H9 (cell line): ENCODE data around the gene HOXB1. TPM values are rescaled to one million over a fixed set of nuclear protein-coding genes. Genes with fewer than 3 reads are reported as not detected.

Experiments
- DNase-seq: peaks from one replicate; pipeline ENCODE4 v3.0.0-alpha.2; 2017
- H2AFZ ChIP-seq: one replicate; pipeline ENCODE4 v1.6.1; 2013; ENCODE audit warnings: mild to moderate bottlenecking, low read length, control low read depth, moderate library complexity
- H2AK5ac ChIP-seq: 2 replicates; pipeline ENCODE4 v1.6.1; 2013; ENCODE audit warnings: low read length, control low read depth, mixed read lengths; ENCODE audit not compliant: insufficient read length
- H2BK120ac ChIP-seq: one replicate; pipeline ENCODE4 v1.6.1; 2013; ENCODE audit warnings: low read depth, mild to moderate bottlenecking, low read length, control low read depth, inconsistent platforms; ENCODE audit not compliant: poor library complexity, severe bottlenecking
- H2BK12ac ChIP-seq: 2 replicates; pipeline ENCODE4 v1.6.1; 2013; ENCODE audit warnings: low read length, control low read depth, mixed read lengths, low read depth; ENCODE audit not compliant: insufficient read length
- H2BK15ac ChIP-seq: 2 replicates; pipeline ENCODE4 v1.6.1; 2013; ENCODE audit warnings: low read depth, low read length, control low read depth
- H2BK20ac ChIP-seq: one replicate; pipeline ENCODE4 v1.6.1; 2013; ENCODE audit warnings: low read depth, mild to moderate bottlenecking, low read length, control low read depth, inconsistent platforms; ENCODE audit not compliant: poor library complexity, severe bottlenecking
- H2BK5ac ChIP-seq: 2 replicates; pipeline ENCODE4 v1.6.1; 2013; ENCODE audit warnings: low read length, control low read depth, mixed read lengths; ENCODE audit not compliant: insufficient read length
- H3K14ac ChIP-seq: 2 replicates; pipeline ENCODE4 v1.6.1; 2013; ENCODE audit warnings: low read length, control low read depth; ENCODE audit not compliant: insufficient read depth
- H3K18ac ChIP-seq: 2 replicates; pipeline ENCODE4 v1.6.1; 2013; ENCODE audit warnings: low read depth, mild to moderate bottlenecking, mixed read lengths, low read length, control low read depth; ENCODE audit not compliant: insufficient read length
- H3K23ac ChIP-seq: 2 replicates; pipeline ENCODE4 v1.6.1; 2013; ENCODE audit warnings: low read length, control low read depth, mixed read lengths, low read depth; ENCODE audit not compliant: insufficient read length
- H3K23me2 ChIP-seq: 2 replicates; pipeline ENCODE4 v1.6.1; 2013; ENCODE audit warnings: low read depth, mild to moderate bottlenecking, mixed read lengths, low read length, control low read depth; ENCODE audit not compliant: insufficient read length, poor library complexity, severe bottlenecking
- H3K27ac ChIP-seq: 2 replicates; pipeline ENCODE4 v1.5.1; 2013; ENCODE audit warnings: low read length, control low read depth, mixed read lengths, low read depth; ENCODE audit not compliant: insufficient read length
- H3K27me3 ChIP-seq: 2 replicates; pipeline ENCODE4 v1.6.1; 2013; ENCODE audit warnings: low read length, control low read depth, inconsistent platforms; ENCODE audit not compliant: insufficient read depth
- H3K4ac ChIP-seq: 2 replicates; pipeline ENCODE4 v1.6.1; 2013; ENCODE audit warnings: low read depth, mild to moderate bottlenecking, control low read depth, inconsistent platforms, low read length, moderate library complexity
- H3K4me1 ChIP-seq: 2 replicates; pipeline ENCODE4 v1.6.1; 2013; ENCODE audit warnings: low read length, control low read depth, inconsistent platforms; ENCODE audit not compliant: insufficient read depth
- H3K4me2 ChIP-seq: 2 replicates; pipeline ENCODE4 v1.6.1; 2013; ENCODE audit warnings: low read length, control low read depth, mixed read lengths; ENCODE audit not compliant: insufficient read length, insufficient read depth
- H3K56ac ChIP-seq: 2 replicates; pipeline ENCODE4 v1.6.1; 2013; ENCODE audit warnings: low read depth, mild to moderate bottlenecking, mixed read lengths, low read length, control low read depth; ENCODE audit not compliant: insufficient read length
- H3K79me1 ChIP-seq: 2 replicates; pipeline ENCODE4 v1.6.1; 2013; ENCODE audit warnings: low read depth, mild to moderate bottlenecking, moderate library complexity, low read length, control low read depth, inconsistent platforms; ENCODE audit not compliant: insufficient read depth, poor library complexity, severe bottlenecking
- H3K79me2 ChIP-seq: 2 replicates; pipeline ENCODE4 v1.6.1; 2013; ENCODE audit warnings: low read length, control low read depth, inconsistent platforms; ENCODE audit not compliant: insufficient read depth
- H3K9ac ChIP-seq: 2 replicates; pipeline ENCODE4 v1.6.1; 2013; ENCODE audit warnings: low read length, control low read depth, mixed read lengths; ENCODE audit not compliant: insufficient read length; ENCODE audit errors: extremely low read depth
- H3K9me3 ChIP-seq: one replicate; pipeline ENCODE4 v1.6.1; 2013; ENCODE audit warnings: low read depth, low read length, inconsistent platforms; ENCODE audit not compliant: control insufficient read depth
- H3T11ph ChIP-seq: one replicate; pipeline ENCODE4 v1.6.1; 2013; ENCODE audit warnings: mild to moderate bottlenecking, low read length, control low read depth, inconsistent platforms
- H4K20me1 ChIP-seq: one replicate; pipeline ENCODE4 v1.6.1; 2013; ENCODE audit not compliant: control insufficient read depth, insufficient read length, insufficient read depth
- H4K5ac ChIP-seq: 2 replicates; pipeline ENCODE4 v1.6.1; 2013; ENCODE audit warnings: low read depth, mild to moderate bottlenecking, mixed read lengths, low read length, control low read depth; ENCODE audit not compliant: insufficient read length
- H4K8ac ChIP-seq: replicated peaks from 2 replicates; pipeline ENCODE4 v1.6.1; 2013; ENCODE audit warnings: low read length, control low read depth, mixed read lengths, low read depth; ENCODE audit not compliant: insufficient read length
- H4K91ac ChIP-seq: 2 replicates; pipeline ENCODE4 v1.6.1; 2013; ENCODE audit warnings: low read depth, mild to moderate bottlenecking, moderate library complexity, mixed read lengths, low read length, control low read depth; ENCODE audit not compliant: insufficient read length
- H3K27ac Mint-ChIP-seq, 3 experiments: 2 replicates in 2 of 3; 3 replicates in 1 of 3; pipeline ENCODE4 v1.8.0; 2020 to 2021; ENCODE audit warnings: mixed read lengths in 3 of 3, mild to moderate bottlenecking in 1 of 3, moderate library complexity in 1 of 3
- H3K27me3 Mint-ChIP-seq: 2 replicates; pipeline ENCODE4 v1.8.0; 2021; ENCODE audit warnings: low read depth, mild to moderate bottlenecking, moderate library complexity, mixed read lengths
- H3K36me3 Mint-ChIP-seq, 3 experiments: 2 replicates in 2 of 3; 3 replicates in 1 of 3; pipeline ENCODE4 v1.8.0; 2020 to 2021; ENCODE audit warnings: low read depth in 3 of 3, mixed read lengths in 3 of 3; ENCODE audit not compliant: insufficient read depth in 1 of 3
- H3K4me1 Mint-ChIP-seq, 2 experiments: 2 replicates each; pipeline ENCODE4 v1.8.0; 2020; ENCODE audit warnings: mixed read lengths in 2 of 2
- H3K4me3 Mint-ChIP-seq, 2 experiments: 2 replicates in 1 of 2; 3 replicates in 1 of 2; pipeline ENCODE4 v1.8.0; 2020 to 2021; ENCODE audit warnings: mild to moderate bottlenecking in 2 of 2, mixed read lengths in 2 of 2, moderate library complexity in 1 of 2
- H3K9me3 Mint-ChIP-seq, 2 experiments: 2 replicates in 1 of 2; 3 replicates in 1 of 2; pipeline ENCODE4 v1.8.0; 2020; ENCODE audit warnings: mild to moderate bottlenecking in 2 of 2, mixed read lengths in 2 of 2, moderate library complexity in 1 of 2
- CTCF ChIP-seq: fragments of 200-600 bp; sonication (generic); conservative IDR thresholded peaks from 3 replicates; pipeline ENCODE4 v1.8.0; 2021; ENCODE audit warnings: antibody characterized with exemption, mild to moderate bottlenecking
- WGBS: extraction: QIAGEN DNeasy Blood & Tissue Kit; methylation state at CpG from one replicate; pipeline ENCODE4 v1.1.7; 2013; ENCODE audit warnings: missing lambda C conversion rate, low lambda C conversion rate, mixed read lengths; ENCODE audit not compliant: insufficient read length; ENCODE audit errors: extremely low coverage; 5-methylcytosine and 5-hydroxymethylcytosine counted together
- total RNA-seq: library from RNA; stranded (reverse); gene quantifications from 2 replicates; pipeline ENCODE4 v1.2.1, GENCODE V29; 2021

Gene HOXB1
- total RNA-seq, 1 experiment from 2014 or later = not detected

- H4K20me1 ChIP-seq = no peaks in the 10 kb centered on the region
- no peak overlapping the region for H3K18ac ChIP-seq
- peaks cover 24% of the 10 kb centered on the region; the same call in 1 of the 2 replicates for H3K27me3 ChIP-seq
- no peak overlapping the region for H2BK120ac ChIP-seq
- H2AK5ac ChIP-seq = no peak overlapping the region
- H3K27me3 Mint-ChIP-seq = peaks cover 100% of the 10 kb centered on the region
- no peak overlapping the region for H2BK20ac ChIP-seq
- no peak overlapping the region for H2AFZ ChIP-seq
- H4K91ac ChIP-seq = no peak overlapping the region
- no peak overlapping the region for H3K27ac ChIP-seq
- no peak overlapping the region for H2BK12ac ChIP-seq
- no peak for TF ChIP-seq CTCF
- no peaks in the 10 kb centered on the region for H3K23me2 ChIP-seq
- no peaks in the 10 kb centered on the region for H3K79me2 ChIP-seq
- no peak overlapping the region for H3T11ph ChIP-seq
- no CpG with 5 or more reads among the region's 5 CpGs for WGBS
- H3K56ac ChIP-seq = no peak overlapping the region
- H2BK5ac ChIP-seq = no peak overlapping the region
- H3K9me3 Mint-ChIP-seq = peaks cover 0 to 17% of the 10 kb centered on the region in 2 experiments; a peak in 3 of 5 replicates
- no peak overlapping the region for H4K5ac ChIP-seq
- H3K27ac Mint-ChIP-seq = no peak overlapping the region
- H3K14ac ChIP-seq = no peak overlapping the region
- no peak for DNase-seq
- no peaks in the 10 kb centered on the region for H3K79me1 ChIP-seq
- H4K8ac ChIP-seq = no peak overlapping the region
- H3K9me3 ChIP-seq = no peaks in the 10 kb centered on the region
- no peak overlapping the region for H2BK15ac ChIP-seq
- no peak overlapping the region for H3K4ac ChIP-seq
- H3K23ac ChIP-seq = no peak overlapping the region
- H3K36me3 Mint-ChIP-seq = peaks cover 0 to 2% (median 0%) of the 10 kb centered on the region in 3 experiments; a peak in 1 of 7 replicates
- peak overlapping the region in 1 of 2 experiments; percentile 0; a peak in 1 of 5 replicates for H3K4me3 Mint-ChIP-seq
- H3K4me1 ChIP-seq = peaks cover 11% of the 10 kb centered on the region
- H3K4me1 Mint-ChIP-seq = peaks cover 48 to 52% of the 10 kb centered on the region in 2 experiments
- no peak overlapping the region for H3K4me2 ChIP-seq
- H3K9ac ChIP-seq = no peak overlapping the region
These were observed 11.4 kb downstream of the HOXB1 start for GRCh38 chr17:48519427-48519826.
